Activated CD4-positive, alpha-beta T cell treated with anti-CD3 and anti-CD28 coated beads, Interleukin-2, amount 50 U/mL, for 16 hours (primary cell): ENCODE data around the gene GHRHR.

ENCODE experiments used
- DNase-seq: peaks from one replicate; pipeline ENCODE4 v3.0.0-alpha.2; 2020

GHRHR gene

DNA sequence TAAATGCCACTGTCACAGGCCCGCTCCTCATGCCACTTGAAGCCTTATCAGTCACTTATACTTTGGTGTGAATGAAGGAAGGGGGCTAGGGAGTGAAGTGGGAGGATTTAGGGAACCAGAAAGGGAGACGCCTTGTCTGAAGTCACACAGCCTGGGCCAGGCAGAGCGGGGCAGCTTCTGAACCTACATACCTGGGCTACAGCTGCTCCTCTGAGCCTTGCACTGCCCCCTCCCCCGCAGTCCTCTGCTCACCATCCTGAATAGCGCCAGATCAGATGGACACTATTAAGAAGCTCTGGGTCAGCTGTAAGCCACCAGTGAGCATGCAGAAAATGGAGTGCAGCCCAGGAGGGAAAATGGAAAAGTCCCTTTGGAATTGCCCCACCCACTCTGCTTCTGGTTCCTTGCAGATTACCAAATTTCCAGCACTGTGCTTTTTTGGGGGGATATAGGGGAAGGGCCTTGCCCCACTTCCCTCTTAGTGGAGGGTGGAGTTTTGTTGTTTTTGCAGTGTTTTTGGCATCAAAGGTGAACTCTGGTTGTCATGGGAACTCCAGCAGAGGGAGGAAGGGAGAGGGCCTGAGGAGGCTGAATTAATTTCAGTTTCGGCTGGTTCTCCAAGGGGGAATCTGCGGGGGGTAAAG, 53.4 kb downstream of the GHRHR start:
- DNase-seq, result no peak

- no peak for DNase-seq
These were observed 54.0 kb downstream of the GHRHR start for GRCh38 chr7:31017721-31018120.

DNA sequence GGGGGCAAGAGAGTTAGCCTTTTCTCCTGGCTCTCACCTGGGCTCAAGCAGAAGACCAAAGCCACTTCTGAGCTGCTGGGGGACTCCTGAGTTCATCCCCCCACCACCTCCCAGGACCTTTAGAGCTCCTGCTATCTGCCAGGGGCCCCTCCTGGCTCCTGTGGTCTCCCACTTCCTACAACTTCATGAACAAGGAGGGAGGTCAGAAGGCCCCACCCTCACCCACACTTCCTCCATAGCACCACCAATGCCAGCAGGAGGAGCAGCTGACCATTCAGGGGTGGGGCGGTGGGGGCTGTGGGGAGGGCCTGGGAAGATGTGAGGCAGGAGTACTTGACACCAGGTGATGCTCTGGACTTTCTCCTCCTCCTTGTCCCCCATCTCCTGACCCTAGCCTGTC, 55.8 kb downstream of the GHRHR start:
- DNase-seq, result no peak

DNA sequence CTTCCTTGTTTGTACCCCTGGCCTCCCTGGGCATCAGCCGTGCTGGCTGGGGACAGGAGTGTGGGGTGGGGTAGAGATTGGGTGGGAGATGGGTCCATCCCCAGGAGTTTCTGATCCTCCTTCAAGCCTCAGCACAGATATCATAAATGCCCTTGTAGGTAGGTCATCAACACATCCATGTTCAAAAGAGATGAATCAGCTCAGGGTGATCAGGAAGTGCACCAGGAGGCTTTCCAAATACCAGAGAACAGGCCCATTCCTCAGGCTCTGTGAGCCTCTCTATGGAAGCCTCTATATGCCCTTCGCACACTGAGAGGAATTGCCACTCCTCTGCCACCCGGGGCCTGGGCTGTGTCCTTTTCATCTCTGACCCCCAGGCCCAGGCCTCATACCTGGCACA, 56.4 kb downstream of the GHRHR start:
- DNase-seq, result no peak

- DNase-seq, result no peak
These were observed 56.9 kb downstream of the GHRHR start for GRCh38 chr7:31020652-31021051.

GRCh38 chr7:31022117-31022516, 58.4 kb downstream of the GHRHR start:
- DNase-seq, result no peak

DNA sequence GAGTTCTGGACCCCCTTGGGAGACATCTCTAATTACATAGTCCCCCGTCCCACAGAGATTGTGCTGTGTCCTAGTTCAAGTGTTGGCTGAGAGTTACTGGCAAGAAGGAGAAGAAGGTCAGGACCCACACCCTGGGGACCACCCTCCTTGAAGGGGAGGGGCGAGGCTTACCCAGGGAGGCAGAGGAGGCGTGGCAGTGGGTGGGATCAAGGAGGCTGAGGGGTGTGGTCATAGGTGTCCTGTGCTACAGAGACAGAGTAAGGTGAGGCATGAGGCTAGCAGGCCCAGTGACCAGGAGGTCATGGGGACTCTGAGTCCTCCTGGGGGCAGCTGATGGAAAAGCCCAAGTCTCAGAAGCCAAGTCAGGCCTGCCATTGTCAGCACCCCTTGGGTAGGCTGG, 59.0 kb downstream of the GHRHR start:
- no peak for DNase-seq

GRCh38 chr7:31023877-31024276, 60.1 kb downstream of the GHRHR start:
- no peak for DNase-seq

- no peak for DNase-seq
These were observed 63.6 kb downstream of the GHRHR start for GRCh38 chr7:31027161-31027965.

DNA sequence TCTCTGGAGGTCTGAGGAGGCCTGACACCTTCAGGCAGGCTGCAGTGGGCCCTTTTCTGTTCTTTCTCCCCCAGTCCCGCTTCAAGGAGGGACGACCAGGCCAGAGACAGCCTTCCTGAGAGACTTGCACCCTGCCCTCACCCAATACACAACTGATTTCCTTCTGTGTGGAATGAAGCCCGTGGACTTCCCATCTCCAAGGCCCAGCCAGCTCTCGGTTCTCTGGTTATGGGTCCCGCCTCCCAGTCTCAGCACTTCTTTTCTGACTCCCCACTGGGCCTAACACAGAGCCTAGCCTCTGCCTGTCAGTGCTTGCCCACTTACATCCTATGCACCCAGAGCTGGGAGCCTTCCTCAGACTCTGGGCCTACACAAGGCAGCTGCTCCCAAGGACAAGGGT, 64.3 kb downstream of the GHRHR start:
- DNase-seq, result no peak

DNA sequence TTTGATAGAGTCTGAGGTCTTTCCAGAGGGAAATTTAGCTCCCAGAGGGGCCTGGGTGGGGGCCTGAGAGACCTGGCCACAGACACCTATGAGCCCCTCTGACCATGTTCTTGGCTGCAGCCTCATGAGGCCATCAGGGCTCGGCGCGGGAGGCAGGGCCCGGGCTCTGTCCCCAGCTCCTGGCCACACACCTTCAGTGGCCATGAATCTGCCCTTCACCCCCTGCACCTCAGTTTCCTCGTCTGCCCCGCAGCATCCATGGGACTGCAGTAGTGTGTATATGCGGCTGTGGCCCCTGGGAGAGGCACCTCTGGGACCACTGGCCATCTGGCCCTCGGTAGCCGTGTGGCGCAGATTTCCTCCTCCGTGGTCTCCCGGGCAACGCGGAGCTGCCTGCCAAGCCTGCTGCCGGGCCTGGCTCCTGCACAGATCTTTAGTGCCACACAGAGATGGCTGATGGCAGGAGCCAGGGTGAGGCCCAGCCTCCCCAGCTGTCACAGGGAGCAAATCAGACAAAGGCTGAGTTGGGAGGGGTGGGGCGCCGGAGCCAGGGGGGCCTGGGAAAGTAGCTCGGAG, 64.8 kb downstream of the GHRHR start:
- no peak for DNase-seq
